Naive thymus-derived CD8-positive, alpha-beta T cell (primary cell): ENCODE data around the gene IFITM2. TPM values are rescaled to one million over a fixed set of nuclear protein-coding genes. Genes with fewer than 3 reads are reported as not detected.
"Not testable (repeated sequence)": the region's sequence is repeated elsewhere in the genome, so short reads cannot be mapped to it uniquely, and the experiment has no call there.

Experiments
- ATAC-seq, 2 donors: fragments of 150-1000 bp; cut with Tn5 transposase in 1 of 2; sonication (Bioruptor Pico), chemical (Tn5 transposase) in 1 of 2; 1 replicate in 1 of 2; 2 replicates in 1 of 2; pipeline ENCODE4 v1.10.0; 2021; ENCODE audit warnings: mild to moderate bottlenecking in 2 of 2, moderate library complexity in 2 of 2
- POLR2A ChIA-PET: fragments of 350-600 bp; sonication (Branson Sonifier 250); formaldehyde crosslinking; loops from one replicate; lab custom pipeline; 2021; ENCODE audit warnings: antibody characterized with exemption; lab: Charles Lee
- DNase-seq, 10 donors: peaks; one replicate each; pipeline versions ENCODE4 v3.0.0 to v3.0.0-alpha.2; 2020 to 2022
- H3K27ac Mint-ChIP-seq, 10 donors: one replicate each; pipeline ENCODE4 v1.8.0; 2020 to 2022; ENCODE audit warnings: mild to moderate bottlenecking in 10 of 10, mixed read lengths in 10 of 10, moderate library complexity in 4 of 10, inconsistent platforms in 1 of 10
- H3K27me3 Mint-ChIP-seq, 5 donors: one replicate each; pipeline ENCODE4 v1.8.0; 2021 to 2022; ENCODE audit warnings: mixed read lengths in 5 of 5
- H3K36me3 Mint-ChIP-seq, 3 donors: one replicate each; pipeline ENCODE4 v1.8.0; 2020 to 2022; ENCODE audit warnings: mixed read lengths in 3 of 3, mild to moderate bottlenecking in 2 of 3, inconsistent platforms in 1 of 3
- H3K4me1 Mint-ChIP-seq, 4 donors: one replicate each; pipeline ENCODE4 v1.8.0; 2021 to 2022; ENCODE audit warnings: mixed read lengths in 4 of 4
- H3K4me3 Mint-ChIP-seq, 10 donors: one replicate each; pipeline ENCODE4 v1.8.0; 2020 to 2022; ENCODE audit warnings: mild to moderate bottlenecking in 10 of 10, mixed read lengths in 10 of 10, moderate library complexity in 6 of 10, inconsistent platforms in 1 of 10
- H3K9me3 Mint-ChIP-seq, 9 donors: one replicate each; pipeline ENCODE4 v1.8.0; 2020 to 2022; ENCODE audit warnings: mixed read lengths in 9 of 9, mild to moderate bottlenecking in 3 of 9, inconsistent platforms in 1 of 9, moderate library complexity in 1 of 9
- polyA plus RNA-seq, 3 donors: library from polyadenylated mRNA; unstranded; fragments of 300-500 nt; fragmentation: Illumina TruSeq; gene quantifications; one replicate each; pipeline ENCODE4 v1.2.3, GENCODE V29; 2021
- total RNA-seq, 8 experiments: library from RNA in 2 of 8; stranded (reverse) in 2 of 8; gene quantifications; one replicate each; pipeline ENCODE4 v1.2.3 and lab custom pipeline; 2021 to 2026

IFITM2 gene
- total and polyA plus RNA-seq, 5 experiments from 2014 or later: 115 to 2,732 (median 2,345) TPM

- POLR2A ChIA-PET: interaction anchor here (1.0 to 2.3 kb wide), 4 partner anchors 10 to 36 kb away, joined by 4 to 18 read pairs (median 8); no protein-coding TSS in a partner anchor
- H3K4me1 Mint-ChIP-seq: peaks cover 30 to 45% (median 40%) of the 10 kb centered on the region in 4 donors
- H3K9me3 Mint-ChIP-seq, H3K27me3 Mint-ChIP-seq: not testable (repeated sequence)
- peaks cover 14 to 21% (median 18%) of the 10 kb centered on the region in 3 donors for H3K36me3 Mint-ChIP-seq
- H3K4me3 Mint-ChIP-seq: peak overlapping the region; percentile 87 to 97 (median 92)
- peak in 2 of 10 donors; percentile 45 to 48 for DNase-seq
- H3K27ac Mint-ChIP-seq: peak overlapping the region; percentile 96 to 99 (median 98)
- peak; percentile 8 to 29 for ATAC-seq
Measured at GRCh38 chr11:319121-319887, 11.7 kb downstream of the IFITM2 start.

DNA sequence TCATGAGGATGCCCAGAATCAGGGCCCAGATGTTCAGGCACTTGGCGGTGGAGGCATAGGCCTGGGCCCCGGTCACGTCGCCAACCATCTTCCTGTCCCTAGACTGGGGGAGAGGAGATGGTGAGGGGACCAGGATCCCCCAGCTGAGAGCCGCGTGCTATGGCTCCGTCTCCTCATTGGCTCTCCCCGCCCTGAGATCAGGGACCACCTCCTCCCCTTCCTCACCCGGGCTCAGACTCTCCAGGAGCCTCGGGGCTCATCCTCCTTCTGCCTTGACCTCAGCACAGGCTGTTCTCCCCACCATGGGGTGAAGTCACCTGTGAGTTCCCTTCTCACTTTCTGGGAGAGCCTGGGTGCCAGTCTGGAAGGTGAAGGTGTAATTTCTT lies 12.3 kb downstream of the IFITM2 start:
- POLR2A ChIA-PET: interaction anchor here (1.0 to 2.3 kb wide), 3 partner anchors 10 to 36 kb away, joined by 4 to 18 read pairs (median 12); no protein-coding TSS in a partner anchor
- not testable (repeated sequence) for H3K9me3 Mint-ChIP-seq, H3K27me3 Mint-ChIP-seq, DNase-seq
- Mint-ChIP-seq H3K4me3 (peak overlapping the region; percentile 87 to 97 (median 92)), H3K27ac (peak overlapping the region; percentile 96 to 99 (median 98)), H3K36me3 (peaks cover 12 to 18% (median 15%) of the 10 kb centered on the region in 3 donors), H3K4me1 (peaks cover 35 to 51% (median 45%) of the 10 kb centered on the region in 4 donors)
- ATAC-seq: peak; percentile 0 to 1

- no peak for ATAC-seq
- DNase-seq: no peak
- H3K27ac Mint-ChIP-seq: peak overlapping the region; percentile 81 to 95 (median 89)
- H3K9me3 Mint-ChIP-seq: no peaks in the 10 kb centered on the region
- POLR2A ChIA-PET: interaction anchor here (0.6 to 4.5 kb wide), 11 partner anchors 8 to 116 kb away, joined by 3 to 56 read pairs (median 4); no protein-coding TSS in a partner anchor
- H3K36me3 Mint-ChIP-seq: no peaks in the 10 kb centered on the region
- no peaks in the 10 kb centered on the region for H3K27me3 Mint-ChIP-seq
- peak overlapping the region in 9 of 10 donors; percentile 45 to 81 (median 69) for H3K4me3 Mint-ChIP-seq
- peaks cover 36 to 71% (median 66%) of the 10 kb centered on the region in 4 donors for H3K4me1 Mint-ChIP-seq
Measured at GRCh38 chr11:324156-324555, 16.5 kb downstream of the IFITM2 start.

DNA sequence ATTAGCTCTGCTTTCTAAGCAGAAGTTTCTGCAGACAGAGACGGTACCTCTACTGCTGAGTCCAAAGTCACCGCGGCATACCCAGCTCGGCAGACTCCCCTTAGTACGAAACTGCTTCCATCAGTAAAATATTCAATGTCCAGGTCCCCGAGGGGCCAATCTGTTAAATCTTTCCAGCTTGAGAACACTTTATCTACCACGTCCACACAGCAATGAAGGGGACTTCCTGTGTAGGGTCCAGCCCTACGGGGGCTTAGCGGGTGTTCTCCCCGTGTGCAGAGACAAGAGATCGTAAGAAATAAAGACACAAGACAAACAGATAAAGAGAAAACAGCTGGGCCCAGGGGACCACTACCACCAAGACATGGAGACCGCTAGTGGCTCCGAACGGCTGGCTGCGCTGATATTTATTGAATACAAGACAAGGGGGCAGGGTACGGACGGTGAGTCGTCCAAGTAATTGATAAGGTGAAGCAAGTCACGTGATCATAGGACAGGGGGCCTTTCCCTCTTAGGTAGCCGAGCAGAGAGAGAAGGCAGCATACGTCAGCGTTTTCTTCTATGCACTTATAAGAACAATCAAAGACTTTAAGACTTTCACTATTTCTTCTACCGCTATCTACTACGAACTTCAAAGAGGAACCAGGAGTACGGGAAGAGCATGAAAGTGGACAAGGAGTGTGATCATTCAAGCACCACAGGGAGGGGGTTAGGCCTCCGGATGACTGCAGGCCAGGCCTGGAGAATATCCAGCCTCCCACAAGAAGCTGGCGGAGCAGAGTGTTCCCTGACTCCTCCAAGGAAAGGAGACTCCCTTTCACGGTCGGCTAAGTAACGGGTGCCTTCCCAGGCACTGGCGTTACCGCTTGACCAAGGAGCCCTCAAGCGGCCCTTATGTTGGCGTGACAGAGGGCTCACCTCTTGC lies 17.2 kb downstream of the IFITM2 start:
- H3K36me3 Mint-ChIP-seq, ATAC-seq, DNase-seq, H3K9me3 Mint-ChIP-seq, H3K27me3 Mint-ChIP-seq: not testable (repeated sequence)
- POLR2A ChIA-PET: interaction anchor here (0.6 to 4.5 kb wide), 11 partner anchors 9 to 116 kb away, joined by 3 to 56 read pairs (median 4); partner anchors contain the start of gene PGGHG
- H3K4me1 Mint-ChIP-seq: peaks cover 39 to 74% (median 69%) of the 10 kb centered on the region in 4 donors
- peak overlapping the region; percentile 81 to 95 (median 90) for H3K27ac Mint-ChIP-seq
- peak overlapping the region; percentile 36 to 81 (median 68) for H3K4me3 Mint-ChIP-seq

GRCh38 chr11:325796-326591 lies 18.4 kb downstream of the IFITM2 start:
- DNase-seq: no peak
- POLR2A ChIA-PET: interaction anchor here (0.7 to 5.6 kb wide), 13 partner anchors 10 to 122 kb away, joined by 3 to 56 read pairs (median 6); partner anchors contain the start of genes BET1L, PGGHG and RIC8A

GRCh38 chr11:326592-326841 lies 18.9 kb downstream of the IFITM2 start:
- POLR2A ChIA-PET: interaction anchor here (0.7 to 5.6 kb wide), 13 partner anchors 10 to 122 kb away, joined by 3 to 56 read pairs (median 5); partner anchors contain the start of genes BET1L, PGGHG and RIC8A
- Mint-ChIP-seq H3K4me1 (peaks cover 38 to 83% (median 75%) of the 10 kb centered on the region in 4 donors), H3K27me3 (no peaks in the 10 kb centered on the region), H3K27ac (peak overlapping the region; percentile 95 to 99 (median 98)), H3K9me3 (no peaks in the 10 kb centered on the region), H3K36me3 (no peaks in the 10 kb centered on the region), H3K4me3 (peak overlapping the region; percentile 70 to 87 (median 78))
- DNase-seq (no peak), ATAC-seq (peak; percentile 18 to 22)

More at GRCh38 chr11:325796-326591, 18.4 kb downstream of the IFITM2 start:
- Mint-ChIP-seq H3K27ac (peak overlapping the region; percentile 95 to 99 (median 98)), H3K4me1 (peaks cover 35 to 78% (median 70%) of the 10 kb centered on the region in 4 donors), H3K4me3 (peak overlapping the region; percentile 70 to 87 (median 78)), H3K9me3 (no peaks in the 10 kb centered on the region), H3K36me3 (no peaks in the 10 kb centered on the region), H3K27me3 (no peaks in the 10 kb centered on the region)
- peak in 1 of 2 donors; percentile 5 for ATAC-seq

DNA sequence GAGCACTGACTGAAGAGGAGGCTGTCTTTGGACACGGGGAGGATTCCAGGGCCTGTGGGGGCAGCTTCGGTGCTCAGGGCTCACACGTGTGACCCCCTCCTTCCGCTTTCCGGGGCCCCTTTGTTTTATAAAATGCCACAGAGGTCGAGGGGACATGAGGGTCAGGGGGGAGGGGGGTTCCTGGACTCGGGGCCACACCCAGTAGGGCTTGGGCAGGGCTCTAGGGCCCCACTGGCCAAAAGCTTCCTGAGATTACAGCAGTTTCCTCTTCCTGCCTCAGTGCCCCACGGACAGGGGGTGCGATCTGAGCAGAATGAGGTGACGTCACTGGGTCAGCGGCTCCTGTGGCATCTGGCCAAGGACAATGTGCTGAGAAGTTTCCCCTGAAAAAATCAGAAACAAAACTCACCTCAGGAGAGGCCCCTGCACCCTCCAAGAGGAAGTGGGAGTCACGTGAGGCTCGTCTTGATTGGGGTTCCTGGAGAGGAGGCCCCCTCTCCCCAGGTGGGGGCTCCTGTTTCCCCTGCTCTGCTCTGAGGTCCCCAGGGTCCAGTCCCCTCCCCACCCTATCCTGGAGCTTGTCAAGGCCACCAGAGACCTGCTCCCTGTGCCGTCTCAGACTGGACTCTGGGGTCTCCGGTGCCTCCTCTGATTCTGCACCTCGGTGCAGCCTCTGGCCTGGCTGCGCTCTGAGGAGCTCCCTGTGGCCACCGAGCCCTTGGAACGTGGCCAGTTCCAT lies 19.4 kb downstream of the IFITM2 start:
- peak overlapping the region; percentile 95 to 99 (median 98) for H3K27ac Mint-ChIP-seq

DNA sequence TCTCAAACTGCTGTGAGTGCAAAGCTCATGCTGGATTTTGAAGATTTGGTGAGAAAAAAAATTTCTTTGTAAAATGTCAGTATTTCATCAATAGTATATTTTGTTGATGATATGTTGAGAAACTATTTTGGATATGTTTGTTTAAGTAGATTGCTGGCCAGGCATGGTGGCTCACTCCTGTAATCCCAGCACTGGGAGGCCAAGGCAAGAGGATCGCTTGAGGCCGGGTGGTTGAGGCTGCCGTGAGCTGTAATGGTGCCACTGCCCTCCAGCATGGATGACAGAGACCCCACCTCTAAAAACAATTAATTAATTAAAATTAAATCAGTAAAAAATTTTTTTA lies 19.9 kb downstream of the IFITM2 start:
- no peaks in the 10 kb centered on the region for H3K27me3 Mint-ChIP-seq
- POLR2A ChIA-PET: interaction anchor here (0.7 to 5.6 kb wide), 16 partner anchors 11 to 249 kb away, joined by 3 to 56 read pairs (median 4); partner anchors contain the start of genes BET1L, PGGHG, PHRF1 and RIC8A
- H3K9me3 Mint-ChIP-seq: no peaks in the 10 kb centered on the region
- peak overlapping the region; percentile 95 to 99 (median 98) for H3K27ac Mint-ChIP-seq
- peak overlapping the region; percentile 57 to 87 (median 78) for H3K4me3 Mint-ChIP-seq
- peaks cover 40 to 90% (median 83%) of the 10 kb centered on the region in 4 donors for H3K4me1 Mint-ChIP-seq
- H3K36me3 Mint-ChIP-seq: no peaks in the 10 kb centered on the region
- ATAC-seq (no peak), DNase-seq (no peak)

More for the DNA sequence above, 19.4 kb downstream of the IFITM2 start:
- DNase-seq (peak; percentile 55 to 89 (median 78)), ATAC-seq (peak; percentile 65 to 75)
- Mint-ChIP-seq H3K36me3 (no peaks in the 10 kb centered on the region), H3K9me3 (no peaks in the 10 kb centered on the region), H3K4me3 (peak overlapping the region; percentile 70 to 87 (median 78)), H3K27me3 (no peaks in the 10 kb centered on the region), H3K4me1 (peaks cover 40 to 88% (median 80%) of the 10 kb centered on the region in 4 donors)
- POLR2A ChIA-PET: interaction anchor here (0.7 to 5.6 kb wide), 18 partner anchors 11 to 249 kb away, joined by 3 to 56 read pairs (median 3); partner anchors contain the start of genes BET1L, PGGHG, PHRF1 and RIC8A

DNA sequence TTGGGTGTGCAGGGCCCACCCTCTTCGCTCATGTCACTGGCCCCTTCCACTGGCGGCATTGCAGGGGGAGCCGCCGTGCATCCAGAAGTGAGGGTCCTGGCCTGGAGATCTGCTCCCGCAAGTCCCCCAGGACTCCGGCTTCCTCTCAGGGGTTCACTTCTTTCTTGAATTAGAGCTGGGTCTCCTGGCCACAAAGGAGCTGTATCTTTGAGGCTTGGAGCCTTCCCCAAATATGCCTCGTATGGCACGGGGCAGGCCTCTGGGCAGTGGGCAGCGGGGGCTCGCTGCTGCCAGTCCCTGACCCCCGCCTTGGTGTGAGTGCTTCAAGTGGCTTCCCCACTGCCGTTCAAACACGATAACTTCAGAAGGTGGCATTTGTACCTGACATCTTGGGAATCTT lies 20.4 kb downstream of the IFITM2 start:
- Mint-ChIP-seq H3K4me1 (peaks cover 40 to 93% (median 85%) of the 10 kb centered on the region in 4 donors), H3K36me3 (no peaks in the 10 kb centered on the region), H3K27ac (peak overlapping the region; percentile 46 to 95 (median 78)), H3K4me3 (peak overlapping the region in 4 of 10 donors; percentile 15 to 39 (median 26)), H3K27me3 (no peaks in the 10 kb centered on the region), H3K9me3 (no peaks in the 10 kb centered on the region)
- POLR2A ChIA-PET: interaction anchor here (0.6 to 5.6 kb wide), 9 partner anchors 12 to 248 kb away, joined by 3 to 56 read pairs (median 8); partner anchors contain the start of genes BET1L, PGGHG, PHRF1 and RIC8A
- DNase-seq (no peak), ATAC-seq (no peak)

DNA sequence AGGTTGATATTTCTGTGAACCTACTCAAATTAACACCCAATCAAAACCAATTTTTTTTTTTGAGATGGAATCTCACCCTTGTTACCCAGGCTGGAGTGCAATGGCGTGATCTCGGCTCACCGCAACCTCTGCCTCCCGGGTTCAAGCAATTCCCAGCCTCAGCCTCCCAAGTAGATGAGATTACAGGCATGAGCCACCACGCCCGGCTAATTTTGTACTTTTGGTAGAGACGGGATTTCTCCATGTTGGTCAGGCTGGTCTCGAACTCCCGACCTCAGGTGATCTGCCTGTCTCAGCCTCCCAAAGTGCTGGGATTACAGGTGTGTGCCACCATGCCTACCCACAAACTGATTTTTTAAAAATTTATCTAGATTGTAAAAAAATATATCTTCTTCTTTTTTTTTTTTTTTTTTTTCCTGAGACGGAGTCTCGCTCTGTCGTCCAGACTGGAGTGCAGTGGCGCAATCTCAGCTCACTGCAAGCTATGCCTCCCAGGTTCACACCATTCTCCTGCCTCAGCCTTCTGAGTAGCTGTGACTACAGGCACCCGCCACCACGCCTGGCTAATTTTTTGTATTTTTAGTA lies 21.0 kb downstream of the IFITM2 start:
- H3K4me1 Mint-ChIP-seq: peaks cover 37 to 93% (median 82%) of the 10 kb centered on the region in 4 donors
- not testable (repeated sequence) for DNase-seq, H3K9me3 Mint-ChIP-seq, H3K36me3 Mint-ChIP-seq, ATAC-seq, H3K27me3 Mint-ChIP-seq
- peak overlapping the region in 4 of 10 donors; percentile 52 to 74 (median 59) for H3K4me3 Mint-ChIP-seq
- POLR2A ChIA-PET: interaction anchor here (0.5 to 5.6 kb wide), 10 partner anchors 11 to 1284 kb away, joined by 3 to 38 read pairs (median 6); partner anchors contain the start of genes BET1L and RIC8A
- peak overlapping the region; percentile 63 to 95 (median 90) for H3K27ac Mint-ChIP-seq
